ENCODE data around the gene COL9A3.

The COL9A3 gene

GRCh38 chr20:62802026-62802712 lies 14.7 kb upstream of the COL9A3 start:
- no peak for DNase-seq (ENCODE audit: extremely low read depth, low read depth)
- no peak overlapping the region for H3K4me3 ChIP-seq (replicated peaks; ENCODE audit: low read depth, low read length)
- TF ChIP-seq, protein P1, sequence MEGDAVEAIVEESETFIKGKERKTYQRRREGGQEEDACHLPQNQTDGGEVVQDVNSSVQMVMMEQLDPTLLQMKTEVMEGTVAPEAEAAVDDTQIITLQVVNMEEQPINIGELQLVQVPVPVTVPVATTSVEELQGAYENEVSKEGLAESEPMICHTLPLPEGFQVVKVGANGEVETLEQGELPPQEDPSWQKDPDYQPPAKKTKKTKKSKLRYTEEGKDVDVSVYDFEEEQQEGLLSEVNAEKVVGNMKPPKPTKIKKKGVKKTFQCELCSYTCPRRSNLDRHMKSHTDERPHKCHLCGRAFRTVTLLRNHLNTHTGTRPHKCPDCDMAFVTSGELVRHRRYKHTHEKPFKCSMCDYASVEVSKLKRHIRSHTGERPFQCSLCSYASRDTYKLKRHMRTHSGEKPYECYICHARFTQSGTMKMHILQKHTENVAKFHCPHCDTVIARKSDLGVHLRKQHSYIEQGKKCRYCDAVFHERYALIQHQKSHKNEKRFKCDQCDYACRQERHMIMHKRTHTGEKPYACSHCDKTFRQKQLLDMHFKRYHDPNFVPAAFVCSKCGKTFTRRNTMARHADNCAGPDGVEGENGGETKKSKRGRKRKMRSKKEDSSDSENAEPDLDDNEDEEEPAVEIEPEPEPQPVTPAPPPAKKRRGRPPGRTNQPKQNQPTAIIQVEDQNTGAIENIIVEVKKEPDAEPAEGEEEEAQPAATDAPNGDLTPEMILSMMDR (IDR thresholded peaks at IDR 0.05; ENCODE audit: low read depth, low read length, missing control alignments), result no peak

GRCh38 chr20:62804021-62804626 lies 12.7 kb upstream of the COL9A3 start:
- TF ChIP-seq, protein P1 (IDR thresholded peaks at IDR 0.05; ENCODE audit: low read depth, low read length, missing control alignments), result peak; percentile 4
- peak overlapping the region; percentile 75 for H3K4me3 ChIP-seq (replicated peaks; ENCODE audit: low read depth, low read length)
- DNase-seq (ENCODE audit: extremely low read depth, low read depth), result no peak

GRCh38 chr20:62804627-62805154 lies 12.2 kb upstream of the COL9A3 start, which contains the start of gene OGFR:
Gene OGFR (plus strand): TSS chr20:62804835. CDS start chr20:62804860, 25 bp downstream.
- no peak for DNase-seq (ENCODE audit: extremely low read depth, low read depth)
- H3K4me3 ChIP-seq (replicated peaks; ENCODE audit: low read depth, low read length), result peak within 1 kb of the TSS; percentile 75
- TF ChIP-seq, protein P1 (IDR thresholded peaks at IDR 0.05; ENCODE audit: low read depth, low read length, missing control alignments), result no peak

DNA sequence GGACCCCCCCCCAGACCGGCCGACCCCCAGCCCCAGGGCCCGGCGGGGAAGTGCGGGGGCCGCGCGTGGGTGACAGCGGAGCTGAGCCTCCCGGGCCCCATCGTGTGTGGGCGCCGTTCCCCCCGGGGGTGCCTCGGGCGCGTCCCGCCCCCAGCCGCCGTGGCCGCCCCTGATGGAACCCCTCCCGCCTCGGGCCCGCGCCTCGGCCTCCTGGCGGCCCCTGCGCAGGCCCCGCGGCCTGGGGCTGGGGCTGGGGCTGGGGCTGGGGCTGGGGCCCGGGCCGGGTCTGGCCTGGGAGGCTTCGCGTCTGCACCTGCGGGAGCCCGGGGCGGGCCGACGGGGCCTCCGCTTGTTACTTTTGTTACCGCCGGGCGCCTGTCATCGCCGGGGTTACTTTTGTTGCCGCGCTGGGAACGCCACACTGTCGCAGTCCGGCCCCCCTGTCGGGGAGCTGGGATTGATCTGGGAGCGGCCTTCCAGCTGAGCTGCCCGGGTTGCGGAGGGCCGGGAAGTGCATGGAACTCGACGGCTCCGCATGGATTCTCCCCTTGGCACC lies 11.6 kb upstream of the COL9A3 start:
- no peak for DNase-seq (ENCODE audit: extremely low read depth, low read depth)
- peak overlapping the region; percentile 75 for H3K4me3 ChIP-seq (replicated peaks; ENCODE audit: low read depth, low read length)
- TF ChIP-seq, protein P1 (IDR thresholded peaks at IDR 0.05; ENCODE audit: low read depth, low read length, missing control alignments), result no peak

DNA sequence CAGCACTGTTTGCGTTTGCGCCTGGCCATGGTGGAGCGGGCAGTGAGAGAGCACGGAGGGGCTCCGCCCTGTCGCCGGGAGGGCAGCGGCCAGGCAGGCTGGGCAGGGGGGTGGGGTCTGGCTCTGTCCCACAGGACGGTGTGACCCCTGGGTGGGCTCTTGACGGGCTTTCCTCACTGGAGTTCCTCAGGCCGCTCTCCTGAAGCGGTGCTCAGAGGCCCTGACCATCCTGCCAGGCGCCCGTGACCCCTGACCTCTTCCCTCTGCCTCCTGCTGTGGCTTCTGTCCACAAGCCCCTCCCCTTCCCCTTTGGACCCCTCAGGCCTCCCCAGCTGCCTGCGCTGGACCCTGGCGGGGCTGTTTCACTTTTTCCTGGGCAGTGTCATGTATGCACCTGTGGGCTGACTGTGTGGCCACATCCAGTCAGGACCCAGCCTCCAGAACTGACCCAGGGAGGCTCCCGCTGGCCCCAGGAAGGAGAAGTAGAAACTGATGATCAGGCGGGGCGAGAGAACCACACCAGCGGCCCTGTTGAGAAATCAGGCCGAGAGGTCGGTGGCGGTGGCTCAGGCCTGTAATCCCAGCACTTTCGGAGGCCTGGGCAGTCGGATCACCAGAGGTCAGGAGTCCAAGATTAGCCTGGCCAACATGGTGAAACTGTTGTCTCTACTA lies 11.0 kb upstream of the COL9A3 start:
- TF ChIP-seq, protein P1 (IDR thresholded peaks at IDR 0.05; ENCODE audit: low read depth, low read length, missing control alignments), result no peak
- H3K4me3 ChIP-seq (replicated peaks; ENCODE audit: low read depth, low read length), result peak overlapping the region; percentile 75
- no peak for DNase-seq (ENCODE audit: extremely low read depth, low read depth)

DNA sequence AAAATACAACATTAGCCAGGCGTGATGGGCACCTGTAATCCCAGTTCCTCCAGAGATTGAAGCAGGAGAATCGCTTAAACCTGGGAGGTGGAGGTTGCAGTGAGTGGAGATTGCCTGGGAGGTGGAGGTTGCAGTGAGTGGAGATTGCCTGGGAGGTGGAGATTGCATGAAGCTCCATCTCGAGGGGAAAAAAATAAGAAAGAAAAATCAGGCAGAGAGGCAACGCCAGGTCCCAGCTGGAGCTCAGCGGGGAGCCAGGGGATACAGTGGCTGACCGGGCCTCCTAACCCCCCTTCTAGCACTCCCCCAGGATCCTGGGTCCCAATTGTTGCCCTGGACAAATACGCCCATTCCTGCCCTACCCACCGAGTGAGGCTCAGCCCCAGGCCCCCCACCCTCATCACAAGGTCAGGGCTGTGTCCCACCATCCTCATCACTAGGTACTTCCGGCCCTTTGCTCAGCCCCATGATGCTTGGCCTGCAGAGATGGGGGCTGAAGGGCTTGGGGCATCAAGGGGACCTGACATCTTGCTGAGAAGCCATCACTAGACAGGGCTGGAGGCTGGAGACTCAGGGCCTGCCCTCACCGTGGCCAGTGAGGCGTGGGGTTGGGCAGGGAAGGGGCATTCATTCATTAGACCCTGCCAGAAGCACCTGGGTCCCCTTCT lies 10.3 kb upstream of the COL9A3 start:
- TF ChIP-seq, protein P1 (IDR thresholded peaks at IDR 0.05; ENCODE audit: low read depth, low read length, missing control alignments), result no peak
- no peak for DNase-seq (ENCODE audit: extremely low read depth, low read depth)
- H3K4me3 ChIP-seq (replicated peaks; ENCODE audit: low read depth, low read length), result peak overlapping the region; percentile 75
